Eye (tissue), 1 donor: Measurements from ENCODE around the gene GRIK3.
"Not testable (repeated sequence)": the region's sequence is repeated elsewhere in the genome, so short reads cannot be mapped to it uniquely, and the experiment has no call there.

Experiments used
- DNase-seq: peaks from one replicate; pipeline ENCODE4 v3.0.0-alpha.2; 2015

GRIK3 gene

DNA sequence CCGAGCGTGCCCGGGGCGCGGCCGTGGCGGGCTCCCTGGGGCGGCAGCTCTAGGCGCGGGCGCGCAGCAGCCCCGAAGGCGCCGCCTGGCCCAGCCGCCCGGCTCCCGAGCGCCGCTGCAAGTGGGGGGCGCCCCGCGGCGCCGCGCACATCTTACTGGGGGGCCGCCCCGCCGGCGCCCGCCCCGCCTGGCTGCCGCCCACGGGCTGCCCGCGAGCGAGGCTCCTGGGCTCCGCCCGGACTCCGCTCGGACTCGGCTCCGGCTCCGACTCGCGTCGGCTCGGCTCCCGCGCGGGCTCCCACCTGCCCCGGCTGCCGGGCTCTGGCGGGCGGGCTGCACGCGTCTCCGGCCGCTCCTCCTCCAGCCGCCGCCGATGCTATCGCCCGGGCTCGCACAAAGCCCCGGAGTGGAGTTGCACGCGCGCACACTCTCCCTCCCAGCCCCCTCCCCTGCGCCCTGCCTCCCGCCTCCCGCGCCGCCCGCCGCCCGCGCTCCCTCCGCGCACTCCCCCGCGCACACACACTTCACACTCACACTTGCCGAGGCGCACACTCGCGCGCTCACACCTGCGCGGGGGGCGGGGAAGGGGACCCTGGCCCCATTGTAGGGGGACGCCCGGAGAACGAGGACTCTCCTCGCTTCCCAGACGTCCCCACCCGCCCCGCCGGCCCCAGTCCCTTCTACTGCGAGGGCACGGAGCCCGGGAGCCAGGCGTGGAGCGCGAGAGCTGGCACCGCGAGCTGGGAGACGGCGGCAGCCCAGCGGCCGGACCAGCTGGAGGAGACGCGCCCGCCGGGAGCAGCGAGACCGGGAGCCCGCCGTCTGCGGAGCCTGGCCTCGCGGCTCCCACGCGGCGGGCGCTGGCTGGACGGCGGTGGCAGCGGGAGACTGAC lies at the start of gene GRIK3:
Gene GRIK3 (minus strand): TSS at position 395 of the 893 bp plus-strand sequence. CDS start 407 bp downstream, outside the sequence.
- DNase-seq, result peak; percentile 82

DNA sequence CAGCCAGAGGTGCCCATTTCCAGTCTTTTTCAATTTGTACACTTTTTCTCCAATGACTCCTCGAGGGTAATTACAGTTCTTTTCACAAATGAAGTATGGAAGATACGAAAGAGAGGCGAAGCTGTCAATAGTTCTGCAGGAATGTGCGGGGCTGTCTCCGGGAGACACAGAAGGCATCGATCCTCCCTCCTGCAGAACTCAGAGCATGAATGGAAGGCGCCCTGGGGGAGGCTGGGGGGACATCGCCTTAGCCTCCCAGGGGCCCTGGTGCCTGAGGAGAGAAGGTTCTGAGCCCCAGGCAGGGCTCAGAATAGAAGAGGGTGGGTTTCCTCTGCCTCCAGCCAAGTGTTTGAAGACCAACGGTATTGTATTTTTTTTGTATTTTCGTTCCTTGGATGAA lies 49.7 kb upstream of the GRIK3 start:
- DNase-seq, result no peak

DNA sequence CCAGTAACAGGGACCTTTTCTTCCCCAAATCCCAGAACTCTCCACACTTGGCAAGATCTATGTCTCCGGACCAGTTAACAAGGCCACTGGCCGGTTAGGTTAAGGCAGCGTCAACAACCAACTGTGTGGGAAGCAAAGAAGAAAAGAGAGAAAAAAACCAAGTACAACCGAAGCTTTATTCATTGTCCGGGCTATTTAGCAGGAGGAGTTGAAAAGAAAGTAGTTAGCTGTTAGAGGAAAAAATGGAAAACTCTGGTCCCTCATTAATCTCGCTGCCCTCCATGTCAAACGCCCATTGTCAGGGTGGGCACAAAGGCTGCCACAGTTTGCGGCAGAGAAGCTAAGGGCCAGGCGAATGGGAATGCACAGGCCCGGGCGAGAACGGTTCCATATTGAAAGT lies 49.3 kb upstream of the GRIK3 start:
- DNase-seq, result no peak

DNA sequence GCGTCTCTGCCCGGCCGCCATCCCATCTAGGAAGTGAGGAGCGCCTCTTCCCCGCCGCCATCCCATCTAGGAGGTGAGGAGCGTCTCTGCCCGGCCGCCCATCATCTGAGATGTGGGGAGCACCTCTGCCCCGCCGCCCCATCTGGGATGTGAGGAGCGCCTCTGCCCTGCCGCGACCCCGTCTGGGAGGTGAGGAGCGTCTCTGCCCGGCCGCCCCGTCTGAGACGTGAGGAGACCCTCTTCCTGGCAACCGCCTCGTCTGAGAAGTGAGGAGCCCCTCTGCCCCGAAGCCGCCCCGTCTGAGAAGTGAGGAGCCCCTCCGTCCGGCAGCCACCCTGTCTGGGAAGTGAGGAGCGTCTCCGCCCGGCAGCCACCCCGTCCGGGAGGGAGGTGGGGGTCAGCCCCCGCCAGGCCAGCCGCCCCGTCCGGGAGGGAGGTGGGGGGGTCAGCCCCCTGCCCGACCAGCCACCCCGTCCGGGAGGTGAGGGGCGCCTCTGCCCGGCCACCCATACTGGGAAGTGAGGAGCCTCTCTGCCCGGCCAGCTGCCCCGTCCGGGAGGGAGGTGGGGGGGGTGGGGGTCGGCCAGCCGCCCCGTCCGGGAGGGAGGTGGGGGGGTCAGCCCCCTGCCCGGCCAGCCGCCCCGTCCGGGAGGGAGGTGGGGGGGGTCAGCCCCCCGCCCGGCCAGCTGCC lies 46.1 kb upstream of the GRIK3 start:
- not testable (repeated sequence) for DNase-seq

DNA sequence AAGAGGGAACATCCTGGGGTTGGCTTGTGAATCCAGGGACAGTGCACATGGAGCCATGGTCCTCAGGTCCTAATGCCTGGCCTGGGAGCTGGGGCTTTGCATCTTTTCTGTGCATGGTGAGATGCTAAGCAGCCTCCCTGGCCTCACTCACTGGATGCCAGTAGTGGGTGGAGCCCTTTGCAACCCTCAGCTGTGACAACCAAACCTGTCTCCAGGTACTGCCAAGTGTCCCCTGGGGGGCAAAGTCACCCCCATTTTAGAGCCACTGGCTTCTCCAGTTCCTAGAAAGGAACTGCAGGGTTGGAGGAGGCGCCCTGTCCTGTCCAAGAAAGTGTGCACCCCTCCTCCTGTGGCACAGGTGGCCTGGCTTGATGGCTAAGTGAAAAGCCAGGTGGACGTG lies 44.6 kb upstream of the GRIK3 start:
- DNase-seq, result no peak

DNA sequence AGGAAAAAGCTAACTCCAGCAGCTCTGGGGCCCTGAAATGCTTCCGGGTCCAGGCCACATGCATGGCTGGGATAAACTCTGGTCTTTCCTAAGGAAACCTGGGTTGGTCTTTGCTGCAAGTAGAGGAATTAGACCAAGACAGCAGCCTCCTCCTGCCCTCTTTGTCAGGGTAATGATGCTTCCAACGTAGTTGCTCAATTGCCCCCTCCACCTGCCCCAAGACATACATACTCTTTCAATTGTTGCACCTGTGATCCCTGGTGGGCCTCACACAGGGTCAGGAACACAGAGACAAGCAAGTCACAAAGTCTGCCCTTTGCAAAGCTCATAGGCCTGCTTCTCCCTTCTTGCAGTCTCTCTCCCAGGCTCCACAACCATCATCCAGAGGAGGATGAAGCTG lies 41.9 kb upstream of the GRIK3 start:
- no peak for DNase-seq

DNA sequence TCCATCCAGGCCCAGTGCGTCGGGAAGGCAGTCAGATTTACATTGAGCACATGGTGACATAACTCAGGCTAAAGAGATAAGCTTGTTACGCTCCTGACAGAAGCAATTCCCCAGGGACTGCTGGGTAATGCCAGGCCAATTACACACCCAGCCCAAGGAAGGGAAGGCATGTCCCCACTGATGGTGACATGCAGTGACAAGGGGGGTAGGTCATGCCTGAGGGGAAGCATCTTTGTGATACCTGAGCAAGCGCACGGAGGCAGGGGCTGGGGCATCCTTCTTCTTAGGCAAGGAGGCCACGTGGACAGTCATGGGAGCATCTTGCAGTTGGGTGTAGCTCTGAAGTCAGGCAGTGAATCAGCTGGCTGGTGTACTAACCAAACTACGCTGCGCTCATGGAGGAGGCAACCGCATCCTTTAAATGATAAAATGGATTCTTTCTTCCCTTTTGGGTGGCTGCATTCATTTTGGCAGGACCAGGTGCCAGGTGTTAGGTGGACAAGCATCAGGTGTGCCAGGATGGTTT lies 39.6 kb upstream of the GRIK3 start:
- peak; percentile 74 for DNase-seq

DNA sequence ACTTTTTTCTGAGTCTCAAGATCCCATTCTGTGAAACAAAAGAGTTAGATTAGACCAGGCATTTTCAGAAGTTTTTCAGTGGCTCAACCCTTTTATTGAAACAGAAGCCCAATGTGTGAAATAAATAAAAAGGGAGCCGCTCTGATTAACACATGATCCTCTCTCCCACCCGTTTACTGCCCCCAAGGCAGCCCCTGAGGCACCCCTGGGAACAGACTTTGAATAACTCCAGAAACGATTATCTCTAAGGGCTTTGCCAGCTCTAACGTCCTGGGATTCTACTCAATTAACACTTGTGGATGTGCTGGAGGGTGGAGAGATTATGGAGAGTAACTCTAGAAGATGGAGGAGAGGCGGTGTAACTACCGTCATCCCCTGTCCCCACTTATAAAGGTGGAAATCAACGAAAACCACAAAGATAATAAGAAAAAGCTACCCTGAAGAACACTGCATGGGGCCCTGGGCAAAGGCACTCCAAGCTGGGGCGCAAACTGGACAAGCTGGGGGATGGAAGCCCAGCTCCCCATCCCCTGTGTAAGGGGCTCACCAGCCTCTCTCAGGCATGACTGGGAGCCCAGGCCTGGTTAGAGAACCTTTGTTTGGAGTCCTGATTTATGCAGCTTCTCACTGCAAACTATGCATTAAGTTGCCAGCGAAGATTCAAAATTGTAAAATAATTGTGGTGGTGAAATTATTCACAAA lies 39.0 kb upstream of the GRIK3 start:
- no peak for DNase-seq

DNA sequence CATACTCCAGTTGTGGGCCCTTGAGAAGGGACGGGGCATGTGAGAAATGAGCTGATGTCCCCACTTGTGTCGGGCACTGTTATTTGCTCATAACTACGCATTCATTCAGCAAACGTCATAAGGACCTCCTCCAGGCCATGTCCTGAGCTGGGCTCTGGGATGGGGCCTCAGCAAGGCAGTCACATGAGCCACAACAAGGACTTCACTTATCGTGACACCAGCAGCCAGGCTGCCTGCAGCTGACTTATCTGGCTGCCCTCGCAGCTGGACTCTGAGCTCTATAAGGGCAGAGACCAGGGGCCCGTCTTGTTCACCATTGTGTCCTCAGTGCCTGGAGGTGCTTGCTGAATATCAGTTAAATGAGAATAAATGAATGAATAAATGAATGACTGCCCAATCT lies 37.5 kb upstream of the GRIK3 start:
- DNase-seq, result no peak

DNA sequence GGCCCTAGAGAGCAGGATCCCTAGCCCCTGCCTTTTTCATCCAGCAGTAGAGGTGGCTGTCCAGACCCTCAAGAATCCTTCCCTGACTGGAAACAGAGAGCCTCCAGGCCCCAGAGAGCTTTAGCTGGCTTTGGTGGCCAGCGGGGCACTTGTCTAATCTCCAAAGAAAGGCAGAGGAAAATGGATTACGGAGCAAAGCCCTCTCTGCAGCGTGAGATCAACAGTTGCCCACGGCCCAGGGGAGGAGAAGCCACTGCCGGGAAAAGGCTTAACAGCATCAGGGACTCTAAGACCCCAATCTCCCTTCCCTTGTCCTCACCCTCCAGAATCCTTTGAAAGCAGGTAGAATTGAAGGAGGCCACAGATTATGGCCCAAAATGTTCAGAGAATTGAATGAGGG lies 35.8 kb upstream of the GRIK3 start:
- peak; percentile 45 for DNase-seq

DNA sequence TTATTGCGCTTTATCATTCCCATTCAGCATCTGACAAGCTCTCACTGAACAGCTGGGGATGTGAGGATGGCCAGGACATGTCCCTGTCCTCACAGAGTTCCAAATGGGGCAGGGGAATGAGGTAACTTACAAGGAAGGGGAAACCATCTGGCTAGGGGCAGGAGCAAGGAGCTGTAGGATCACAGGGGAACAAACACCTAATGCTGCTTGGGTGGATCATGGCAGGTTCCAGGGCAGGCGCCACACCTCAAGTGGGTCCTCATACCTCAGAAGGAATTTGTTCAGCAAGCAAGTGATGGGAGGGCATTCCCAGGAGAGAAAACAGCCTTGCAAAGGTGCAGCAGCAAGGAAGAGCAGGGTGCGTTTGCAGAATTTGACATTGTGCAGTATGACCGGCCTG lies 35.1 kb upstream of the GRIK3 start:
- no peak for DNase-seq

DNA sequence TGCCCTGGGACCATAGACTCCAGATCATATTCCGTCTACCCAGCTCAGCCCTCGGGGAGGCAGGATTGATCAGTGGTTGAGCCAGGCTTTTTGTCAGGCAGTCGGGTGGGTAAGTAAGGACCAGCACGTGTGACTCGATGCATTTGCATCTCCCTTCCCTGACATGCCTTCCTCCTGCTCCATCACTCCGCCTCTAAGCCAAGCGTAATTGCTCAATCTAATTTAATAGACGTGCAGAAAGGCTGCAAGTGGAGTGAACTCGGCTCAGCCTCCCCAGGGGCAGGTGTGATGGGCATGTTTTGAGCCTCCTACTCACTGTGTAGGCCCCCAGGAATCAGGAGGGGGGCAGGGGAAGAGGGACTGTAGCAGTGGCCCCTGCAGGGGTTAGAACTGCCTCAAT lies 34.6 kb upstream of the GRIK3 start:
- DNase-seq, result peak; percentile 80

DNA sequence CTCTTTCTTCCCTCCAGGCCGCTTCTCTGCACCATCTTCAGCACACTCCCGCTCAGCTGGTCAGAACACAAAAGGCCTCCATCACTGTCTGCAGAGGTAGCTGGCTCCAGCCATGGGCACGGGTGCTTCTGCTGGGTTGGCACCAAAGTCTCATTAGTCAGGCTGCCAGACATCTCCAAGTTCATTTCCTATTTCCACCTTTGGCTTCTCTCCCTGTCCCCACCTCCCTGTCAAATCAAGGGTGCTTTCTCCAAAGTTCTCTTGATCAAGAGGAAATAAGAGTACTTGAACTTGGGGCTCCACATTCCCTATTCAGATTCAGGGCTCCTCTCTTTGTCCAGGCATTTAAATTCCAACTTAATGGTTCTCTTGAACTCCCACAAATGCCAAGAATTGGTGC lies 33.9 kb upstream of the GRIK3 start:
- no peak for DNase-seq

DNA sequence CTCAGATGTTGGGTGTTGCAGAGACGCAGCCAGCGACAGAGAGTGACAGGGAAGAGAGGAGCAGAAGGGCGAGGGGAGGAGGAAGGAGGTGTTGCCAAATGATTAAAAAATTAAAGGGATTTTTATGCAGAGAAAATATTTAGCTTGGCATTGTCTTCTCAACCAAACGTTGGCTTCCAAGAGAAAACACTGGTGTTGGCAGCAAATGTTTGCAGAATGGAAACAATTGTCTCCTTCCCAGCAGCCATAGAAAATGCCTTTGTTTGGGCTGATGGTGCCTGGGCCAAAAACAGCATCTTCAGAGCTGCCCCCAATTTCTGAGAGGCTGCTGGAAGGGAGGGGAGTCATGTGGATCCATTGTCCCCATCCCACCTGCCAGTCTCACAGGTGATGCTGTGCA lies 29.7 kb upstream of the GRIK3 start:
- DNase-seq, result no peak

DNA sequence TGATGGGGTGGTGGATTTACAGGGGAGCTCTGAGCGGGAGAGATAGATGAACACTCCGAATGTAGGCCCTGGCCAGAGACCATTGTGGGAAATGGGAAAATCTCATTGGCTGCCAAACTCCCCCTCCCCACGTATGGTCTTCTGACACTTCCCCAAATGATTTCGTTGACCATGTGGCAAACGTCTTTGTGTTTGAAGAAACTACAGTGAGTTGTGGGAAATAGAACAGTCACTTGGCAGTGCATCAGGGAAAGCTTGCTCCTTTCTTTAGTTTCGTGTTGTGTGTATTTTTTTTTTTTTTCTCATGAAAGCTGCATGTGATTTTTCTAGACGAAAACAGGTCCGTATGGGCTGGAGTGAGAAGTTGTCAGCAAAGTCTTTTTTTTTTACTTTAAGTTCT lies 25.0 kb upstream of the GRIK3 start:
- DNase-seq, result no peak

DNA sequence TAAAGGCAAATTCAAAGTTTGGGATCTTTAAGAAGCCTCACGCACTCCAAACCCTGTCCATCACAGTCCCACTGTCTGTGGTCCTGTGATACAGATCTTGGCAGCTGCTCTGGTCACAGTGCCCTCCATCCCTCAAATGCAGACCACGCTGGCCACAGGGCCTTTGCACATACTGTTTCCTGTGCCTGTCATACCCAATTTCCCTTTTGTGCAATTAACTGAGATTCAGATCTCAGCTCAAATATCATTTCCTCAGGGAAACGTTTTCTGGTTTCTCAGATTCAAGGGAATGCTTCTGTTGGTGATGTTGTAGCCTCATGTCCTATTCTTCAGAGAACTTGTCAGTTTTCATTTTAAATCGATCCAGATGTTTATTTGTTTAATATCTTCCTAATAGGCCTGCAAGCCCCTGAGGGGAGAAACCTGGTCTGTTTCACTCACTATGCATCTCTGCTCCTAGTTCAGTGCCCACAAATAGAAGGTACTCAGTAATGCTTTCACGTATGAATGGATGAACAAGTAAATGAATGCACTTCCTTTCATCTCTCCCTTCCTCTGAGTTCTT lies 24.2 kb upstream of the GRIK3 start:
- peak; percentile 58 for DNase-seq

DNA sequence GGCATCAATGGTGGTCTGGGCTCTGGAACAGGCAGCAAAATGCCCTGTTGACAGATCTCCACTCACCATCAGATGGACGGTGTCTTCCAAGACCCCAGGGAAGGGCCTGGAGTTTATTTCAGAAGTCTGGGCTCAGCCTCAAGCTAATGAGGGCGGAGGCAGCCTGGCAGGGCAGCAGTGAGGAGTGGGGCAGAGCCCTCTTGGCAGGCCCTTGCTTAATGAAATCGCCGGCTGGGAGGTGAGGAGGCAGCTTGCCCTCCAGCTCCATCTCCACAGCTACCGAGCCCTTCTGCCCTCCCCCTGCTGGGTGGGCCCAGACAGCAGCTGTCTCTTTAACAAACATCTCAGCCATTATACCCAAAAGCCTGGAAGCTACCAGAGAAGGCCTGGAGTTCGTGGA lies 22.0 kb upstream of the GRIK3 start:
- peak; percentile 79 for DNase-seq

DNA sequence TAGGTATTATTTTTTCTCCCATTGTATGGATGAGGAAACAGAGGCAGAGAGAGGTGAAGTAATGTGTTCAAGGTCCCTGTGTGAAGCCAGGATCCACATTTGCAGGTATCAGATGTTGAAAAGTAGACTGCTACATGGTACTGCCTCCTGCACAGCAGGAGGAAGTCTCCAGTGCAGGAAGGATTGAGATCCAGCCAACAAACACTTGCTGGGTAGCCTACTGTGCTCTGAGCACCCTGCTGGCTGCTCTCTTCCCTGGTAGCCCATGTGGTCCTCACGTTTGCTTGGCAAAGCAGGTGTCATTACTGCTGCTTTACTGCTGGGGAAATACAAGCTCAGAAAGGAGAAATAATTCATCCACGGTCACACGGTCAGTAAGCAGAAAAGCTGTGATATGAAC lies 21.3 kb upstream of the GRIK3 start:
- DNase-seq, result no peak

DNA sequence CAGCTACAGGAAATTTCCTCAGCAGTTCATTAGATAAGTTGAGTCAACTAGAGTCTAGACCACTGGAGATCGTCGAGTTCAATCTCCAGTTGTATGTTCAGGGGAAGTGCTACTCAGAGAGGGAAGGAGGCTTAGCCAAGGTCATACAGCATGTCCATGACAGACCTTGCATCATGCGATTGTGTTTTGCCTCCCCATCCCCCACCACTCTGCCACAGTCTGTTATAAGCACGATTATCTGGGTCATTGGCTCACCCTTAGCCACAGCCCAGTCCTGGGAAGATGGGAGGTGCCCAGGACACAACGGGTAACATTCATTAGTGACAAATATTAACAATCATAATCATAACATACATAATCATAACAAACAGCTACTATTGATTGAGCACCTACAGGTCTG lies 18.9 kb upstream of the GRIK3 start:
- DNase-seq, result peak; percentile 55

DNA sequence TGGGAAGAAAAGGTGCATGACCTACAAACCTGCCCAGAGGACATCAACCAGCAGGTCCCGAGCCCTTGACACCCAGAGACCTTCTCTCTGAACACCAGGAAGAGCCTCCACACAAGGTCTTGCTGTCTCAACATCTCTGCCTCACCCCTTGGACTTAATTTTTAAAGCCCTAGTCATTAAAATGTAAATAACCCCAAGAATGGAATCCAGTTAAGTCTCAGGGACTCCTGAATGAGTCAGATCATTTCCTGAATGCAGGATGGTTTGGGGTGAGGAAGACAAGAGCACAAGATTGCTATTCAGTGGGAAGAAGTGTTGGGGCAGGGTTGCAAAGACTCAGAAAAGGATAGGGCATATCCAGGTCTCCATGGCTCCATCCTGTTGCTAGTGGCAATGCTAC lies 17.8 kb upstream of the GRIK3 start:
- DNase-seq, result no peak

DNA sequence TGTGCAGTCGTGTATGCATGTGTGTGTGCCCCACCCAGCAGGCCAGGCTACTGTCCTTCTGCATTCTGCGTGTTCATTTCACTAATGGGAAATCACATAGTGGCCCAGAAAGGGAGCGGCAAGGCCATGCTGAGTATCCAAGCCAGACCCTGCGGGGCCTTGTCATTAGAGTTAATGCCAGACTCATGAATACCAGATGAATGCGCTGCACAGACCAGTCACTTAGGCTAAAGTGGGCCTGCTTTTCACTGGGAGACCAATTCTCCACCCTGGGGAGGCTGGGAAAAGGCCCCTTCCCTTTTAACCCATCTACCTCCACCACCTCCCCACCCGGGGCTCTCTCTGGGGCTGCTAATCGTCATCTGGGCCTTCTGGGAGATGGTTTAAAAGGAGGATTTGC lies 17.0 kb upstream of the GRIK3 start:
- DNase-seq, result peak; percentile 60

DNA sequence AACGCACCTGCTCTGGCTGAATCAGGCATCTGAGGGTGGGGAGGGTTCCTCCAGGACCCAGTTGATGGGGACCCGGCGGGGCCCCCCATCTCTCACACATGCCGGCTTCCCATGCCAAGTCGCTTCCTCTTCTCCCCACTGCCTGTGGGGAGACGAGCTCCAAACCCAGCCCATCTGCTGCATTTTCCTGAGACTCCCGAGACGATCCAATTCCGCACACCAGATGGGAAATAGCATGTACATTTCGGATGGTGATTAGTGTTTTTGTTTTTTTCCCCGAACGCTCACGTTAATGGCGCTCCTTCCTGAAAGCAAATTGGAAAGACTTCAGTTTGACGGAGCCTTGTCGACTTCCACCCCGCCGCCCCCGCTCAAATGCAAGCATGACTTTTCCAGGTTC lies 13.2 kb upstream of the GRIK3 start:
- no peak for DNase-seq

DNA sequence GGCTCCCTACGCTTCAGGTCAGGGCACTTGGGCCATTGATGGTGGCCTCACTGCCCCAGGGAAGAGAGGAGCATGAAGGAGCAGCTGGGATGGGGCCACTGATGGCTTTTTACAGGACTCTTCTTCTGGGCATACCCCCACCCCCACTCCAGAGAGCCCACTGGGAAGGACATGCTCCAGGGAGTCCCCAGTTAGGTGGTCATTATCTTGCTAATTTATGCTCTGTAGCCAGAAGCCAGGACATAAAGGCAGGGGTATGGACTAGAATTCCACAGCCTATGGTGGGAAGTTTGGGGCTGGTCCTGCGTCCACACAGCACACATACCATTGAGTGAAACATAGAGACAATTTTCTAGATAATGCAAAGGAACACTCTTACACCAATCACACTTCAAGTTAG lies 8.8 kb upstream of the GRIK3 start:
- DNase-seq, result no peak
